Stimulated activated CD4-positive, alpha-beta T cell treated with anti-CD3 and anti-CD28 coated beads, Interleukin-4, amount 100 ng/mL, for 24 hours (primary cell): ENCODE measurements around the gene LCAT.

Experiments used
- DNase-seq: peaks from one replicate; pipeline ENCODE4 v3.0.0-alpha.2; 2020

LCAT gene

DNA sequence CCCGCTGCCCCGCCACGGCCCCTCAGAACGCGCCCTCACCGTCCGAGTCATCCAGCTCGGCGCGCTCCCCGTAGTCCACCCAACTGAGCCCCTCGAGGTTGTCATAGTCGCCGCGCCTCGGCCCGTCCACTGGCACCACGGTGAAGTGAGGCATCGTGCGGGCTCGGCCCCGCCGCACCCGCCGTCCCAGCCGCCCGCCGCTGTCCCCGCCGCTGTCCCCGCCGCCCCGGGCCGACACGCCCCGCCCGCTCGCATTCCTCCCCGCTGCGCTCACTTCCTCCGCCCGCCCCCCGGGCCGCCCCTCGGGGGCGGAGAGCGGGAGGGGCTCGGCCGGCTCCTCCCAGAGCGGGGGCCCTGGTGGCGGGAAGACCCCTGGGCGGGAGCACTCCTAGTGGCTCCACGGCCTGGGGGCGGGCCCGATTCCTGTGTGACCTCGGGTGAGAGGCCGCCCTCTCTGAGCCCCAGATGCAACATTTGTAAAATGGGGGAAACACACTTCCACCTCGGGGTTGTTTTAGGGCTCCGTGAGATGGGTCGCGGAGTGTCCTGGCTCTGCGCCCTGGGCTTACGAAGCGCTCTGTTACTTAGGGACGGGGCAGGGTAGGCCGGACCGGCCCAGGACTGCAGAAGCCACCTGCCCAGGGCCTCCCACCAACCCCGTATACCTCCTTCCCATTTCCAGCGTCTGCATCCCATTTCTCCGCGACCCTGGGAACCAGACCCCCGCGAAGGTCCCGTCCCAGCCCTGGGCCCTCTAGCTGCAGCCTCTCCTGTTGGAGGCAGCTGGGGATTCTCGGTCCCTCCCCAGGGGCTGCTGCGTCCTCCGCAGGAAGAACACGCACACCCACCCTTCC, 24.7 kb upstream of the LCAT start, which contains the start of gene SLC12A4:
SLC12A4 (minus strand) TSS at position 238 of the 854 bp plus-strand sequence; CDS start at position 154, 84 bp downstream.
- peak; percentile 86 for DNase-seq

- DNase-seq: peak; percentile 40
Observed at GRCh38 chr16:67967958-67968399, 24.1 kb upstream of the LCAT start.

DNA sequence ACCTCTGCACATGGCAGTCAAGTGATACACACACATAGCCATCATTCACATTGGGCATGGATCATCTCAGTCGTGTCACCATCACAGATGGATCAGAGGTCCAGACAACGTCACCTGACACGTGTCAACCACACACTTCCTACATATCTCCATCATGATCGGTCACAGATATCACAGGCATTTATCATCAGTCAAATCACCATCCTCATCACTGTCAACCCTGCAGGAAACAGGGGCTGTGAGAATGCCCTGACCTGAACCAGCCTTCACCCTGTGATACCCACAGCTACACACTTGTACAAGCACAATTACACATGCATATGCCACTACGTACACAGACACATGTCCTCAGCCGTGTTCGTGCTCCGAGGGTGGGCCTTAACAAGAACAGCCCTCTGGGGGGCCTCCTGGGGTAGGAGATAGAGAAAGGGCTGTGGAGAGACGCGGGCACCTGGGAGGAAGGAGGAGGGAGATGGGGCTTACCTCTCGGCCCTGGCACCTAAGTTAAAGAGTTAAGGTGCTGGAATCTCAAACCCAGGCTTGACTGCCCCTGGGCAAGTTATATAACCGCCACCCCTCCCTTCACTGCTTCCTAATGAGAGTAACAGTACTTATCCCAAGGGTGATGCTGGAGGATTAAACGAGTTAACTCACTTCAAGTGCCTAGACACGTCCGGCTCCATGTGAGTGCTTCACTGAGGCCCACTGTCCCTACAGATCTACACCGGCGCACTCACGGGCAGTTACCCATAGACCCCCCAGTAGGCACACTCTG, 23.4 kb upstream of the LCAT start:
- DNase-seq: peak; percentile 29

GRCh38 chr16:67966549-67967182, 22.7 kb upstream of the LCAT start:
- no peak for DNase-seq

DNA sequence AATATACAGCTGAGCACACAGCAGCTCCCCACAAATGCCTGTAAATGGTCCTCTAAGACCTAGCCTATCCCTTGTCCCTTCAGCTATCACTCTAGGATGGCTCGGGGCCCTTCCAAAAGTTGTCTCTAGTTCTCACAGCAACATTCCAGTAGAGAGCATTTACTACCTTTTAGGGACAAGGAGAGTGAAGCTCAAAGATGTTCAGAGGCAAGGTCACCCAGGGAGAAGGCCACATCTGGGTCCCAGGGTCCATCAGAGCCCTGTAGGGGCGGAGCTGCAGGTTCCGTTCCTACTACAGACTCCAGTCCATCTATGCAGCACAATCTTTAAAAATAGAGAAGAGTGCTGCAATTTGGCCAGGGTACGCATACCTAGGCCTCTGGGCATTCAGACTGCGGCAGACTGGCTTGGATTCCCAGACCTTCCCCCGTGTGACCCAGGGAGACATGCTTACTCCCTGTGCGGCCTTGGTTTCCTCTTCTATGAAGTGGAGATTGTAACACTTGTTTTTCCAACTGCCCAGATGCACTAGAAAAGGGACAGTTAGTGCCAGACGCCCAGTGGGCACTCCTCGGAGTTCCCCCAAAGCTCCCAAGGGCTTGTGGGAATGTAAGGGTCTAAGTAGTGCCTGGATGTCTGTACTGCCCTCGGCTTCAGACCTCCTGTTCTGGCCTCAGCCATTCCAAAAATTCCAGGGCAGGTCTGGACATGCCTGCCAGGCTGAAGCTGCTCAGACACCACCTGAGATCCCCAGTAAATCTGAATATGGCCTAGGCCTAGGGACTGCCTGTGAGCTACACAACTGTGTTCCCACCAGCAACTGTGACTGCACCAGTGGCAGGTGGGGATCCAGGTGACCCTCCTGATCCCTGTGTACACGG, 22.0 kb upstream of the LCAT start:
- no peak for DNase-seq

DNA sequence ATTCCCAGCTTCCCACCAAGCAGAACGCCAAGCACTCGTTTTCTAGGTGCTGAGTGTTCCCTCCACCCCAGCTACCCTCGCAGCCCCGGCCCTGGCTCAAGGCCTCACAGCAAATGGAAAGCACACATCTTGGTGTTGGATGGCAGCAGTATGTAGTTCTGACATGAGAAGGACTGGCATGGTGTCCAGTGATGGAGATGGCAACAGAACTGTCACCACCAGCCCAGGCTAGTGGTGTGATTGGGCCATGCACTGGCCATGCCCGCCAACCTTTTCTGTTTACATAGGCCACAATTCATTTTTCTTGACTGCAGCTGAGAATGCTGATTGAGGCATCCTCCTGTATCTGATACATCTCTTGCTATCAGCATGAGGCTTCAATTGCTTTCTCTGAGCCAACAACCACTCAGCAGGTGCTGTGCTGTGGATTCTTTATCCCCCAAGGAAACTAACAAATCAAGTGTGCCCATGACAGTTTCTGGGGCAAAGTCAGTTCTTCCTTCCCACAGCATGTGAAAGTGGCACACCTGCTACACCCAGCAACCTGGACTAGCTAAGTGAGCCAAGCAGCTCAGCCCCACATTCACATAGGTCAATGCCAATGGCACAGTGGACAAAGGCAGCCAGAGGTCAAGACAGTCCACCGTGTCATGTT, 20.7 kb upstream of the LCAT start:
- DNase-seq: no peak

DNA sequence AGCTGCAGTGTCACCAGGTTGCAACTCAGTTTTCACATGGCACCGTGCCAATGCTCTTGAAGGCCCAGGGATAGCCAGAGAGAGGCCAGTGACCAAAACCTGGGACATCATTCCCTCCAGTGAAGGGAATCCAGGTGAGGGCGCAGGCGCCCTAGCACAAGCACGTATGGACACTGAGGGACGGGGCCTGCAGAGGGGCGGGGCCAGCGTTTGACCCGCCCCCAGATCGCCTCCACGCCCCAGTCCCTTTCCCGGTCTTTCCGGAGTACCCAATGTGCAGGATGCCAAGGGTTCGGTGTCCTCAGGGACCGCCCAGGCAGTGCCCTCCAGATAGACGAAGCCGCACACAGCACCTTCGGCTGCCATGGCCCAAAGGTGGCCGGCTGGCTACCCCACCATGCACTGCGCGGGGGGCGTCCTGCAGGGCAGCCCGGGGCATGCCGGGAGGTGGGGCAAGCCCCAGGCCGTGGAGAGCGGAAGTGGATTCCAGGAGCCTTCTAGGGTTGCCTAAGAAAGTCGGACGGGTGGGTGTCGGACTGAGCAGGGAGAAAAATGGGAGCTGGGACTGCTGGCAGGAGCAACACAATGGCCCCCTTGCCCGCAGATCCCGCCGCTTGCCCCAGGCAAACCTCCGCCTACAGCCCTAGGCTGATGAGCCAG, 19.9 kb upstream of the LCAT start:
- no peak for DNase-seq

DNA sequence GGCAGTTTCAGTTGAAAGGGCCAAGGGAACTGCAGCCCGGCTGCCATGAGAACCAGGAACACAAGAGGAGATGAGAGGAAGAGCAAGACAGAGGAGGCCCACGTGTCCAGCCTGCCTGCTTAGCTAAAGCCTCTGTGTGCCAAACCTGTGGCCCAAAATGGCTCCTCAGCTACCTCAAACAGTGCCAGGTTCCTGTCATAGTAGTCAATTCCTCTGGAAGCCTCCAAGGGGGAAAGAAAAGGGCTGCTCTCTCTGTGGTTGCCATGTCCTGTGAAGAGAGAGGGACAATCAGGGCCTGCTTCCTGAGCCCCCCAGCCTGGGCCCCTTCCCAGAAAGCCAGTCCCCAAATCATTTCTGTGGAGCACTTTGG, 19.4 kb upstream of the LCAT start:
- no peak for DNase-seq

DNA sequence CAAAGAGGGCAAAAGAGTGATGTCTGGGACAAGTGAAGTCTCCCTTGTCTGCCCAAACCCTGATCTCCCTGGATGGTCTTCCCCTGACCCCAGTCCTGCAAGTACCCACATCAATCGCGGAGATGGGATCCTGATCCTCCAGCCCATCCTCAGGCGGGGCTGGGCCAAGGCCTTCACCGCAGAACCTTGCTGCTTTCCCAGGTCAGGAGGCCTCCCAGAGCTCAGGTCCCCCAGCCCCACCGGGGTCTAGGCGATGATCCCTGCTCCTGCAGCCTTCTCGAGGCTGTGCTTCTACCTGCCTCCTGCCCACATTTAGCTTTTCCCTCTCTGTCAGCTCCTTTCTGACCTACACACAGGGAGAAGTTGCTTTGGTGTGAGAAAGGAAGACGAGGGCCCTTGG, 18.2 kb upstream of the LCAT start:
- DNase-seq: no peak

DNA sequence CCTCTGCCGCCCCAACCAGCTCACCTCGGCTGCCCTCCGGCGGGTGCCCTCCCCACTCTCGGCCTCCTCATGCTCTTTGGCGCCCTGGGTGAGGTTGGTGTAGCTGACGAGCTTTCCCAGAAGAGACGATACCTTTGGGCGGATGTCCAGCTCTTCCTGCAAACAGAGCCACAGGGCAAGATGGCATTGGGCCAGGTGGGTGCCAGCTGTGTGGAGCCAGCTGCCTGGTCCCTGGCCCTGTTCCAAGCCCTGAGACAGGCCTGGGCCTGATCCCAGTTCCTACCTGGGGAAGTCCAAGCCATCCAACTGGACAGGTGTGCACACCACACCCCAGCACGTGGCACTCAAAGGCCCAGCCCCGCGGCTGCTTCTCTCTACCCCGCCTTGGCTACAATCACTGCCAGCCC, 17.6 kb upstream of the LCAT start:
- DNase-seq: no peak

DNA sequence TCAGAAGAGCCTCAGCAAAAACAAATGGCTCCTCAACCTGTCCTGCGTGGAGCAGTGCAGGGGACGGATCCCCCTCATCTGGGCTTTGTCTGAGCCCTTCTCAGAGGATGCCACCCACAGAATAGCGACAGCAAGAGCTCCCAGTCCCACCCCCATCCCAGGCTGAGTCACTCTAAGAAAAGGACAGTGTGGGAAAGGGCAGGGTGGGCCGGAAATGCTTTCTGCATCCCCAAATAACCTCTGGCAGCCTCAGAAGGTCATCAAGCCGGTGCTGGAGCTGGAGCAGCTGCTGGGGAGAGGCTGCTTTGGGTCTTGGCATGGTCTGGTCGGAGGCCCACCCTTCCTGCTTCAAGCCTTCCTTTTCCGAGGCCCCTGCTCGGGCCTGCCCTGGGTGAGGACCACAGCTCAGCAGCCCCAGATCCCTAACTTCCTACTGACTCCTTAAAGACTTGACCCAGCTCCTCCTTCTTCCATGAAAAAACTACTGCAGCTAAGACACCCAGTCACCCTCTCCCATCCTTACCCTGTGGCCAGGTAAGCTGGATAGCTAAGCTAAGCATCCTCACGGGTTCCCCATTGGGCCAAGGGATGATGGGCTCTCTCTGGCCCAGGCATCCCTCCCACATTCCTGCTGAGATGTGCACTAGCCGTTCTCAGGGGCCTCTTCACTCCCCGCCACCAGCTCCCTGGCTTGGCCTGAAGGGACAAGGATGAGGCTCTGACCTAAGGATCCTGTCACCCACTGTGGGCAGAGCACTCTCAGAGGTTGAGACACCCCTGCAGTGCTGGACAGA, 15.8 kb upstream of the LCAT start:
- no peak for DNase-seq

- DNase-seq: no peak
Observed at GRCh38 chr16:67957622-67958021, 13.7 kb upstream of the LCAT start.

DNA sequence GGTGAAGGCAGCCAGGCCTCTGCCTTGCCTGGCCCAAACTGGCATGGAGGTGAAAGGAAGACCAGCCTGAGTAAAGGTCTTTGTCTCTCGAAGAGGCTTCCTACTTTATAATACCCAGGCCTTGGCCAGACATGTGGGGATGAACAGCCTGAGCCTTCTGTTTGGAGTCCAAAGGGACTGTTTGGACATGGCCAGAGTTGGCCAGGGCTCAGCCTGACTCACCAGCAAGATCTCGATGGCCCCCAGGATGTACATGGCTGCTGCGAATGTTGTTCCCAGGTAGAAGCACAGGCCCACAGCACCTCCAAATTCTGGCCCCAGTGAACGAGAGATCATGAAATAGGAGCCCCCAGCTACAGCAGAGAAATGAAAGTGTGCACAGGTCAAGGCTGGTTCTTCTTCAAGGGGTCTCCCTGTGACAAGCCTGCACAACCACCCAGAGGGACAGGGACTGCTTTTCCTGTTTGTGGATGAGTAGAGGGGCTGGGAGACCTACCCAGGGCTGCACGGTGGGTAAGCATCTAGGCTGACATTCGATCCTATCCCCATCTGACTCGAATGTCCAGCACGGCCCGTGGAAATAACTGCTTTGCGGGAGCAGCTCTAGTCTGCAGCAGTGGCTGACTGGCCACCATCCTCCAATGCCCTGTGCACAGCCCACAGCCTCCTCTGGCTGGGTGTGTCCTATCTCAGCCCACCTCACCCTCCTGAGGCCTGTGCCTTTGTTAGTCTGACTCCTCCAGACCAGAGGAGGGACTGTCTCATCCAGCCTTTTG, 10.7 kb upstream of the LCAT start:
- no peak for DNase-seq

DNA sequence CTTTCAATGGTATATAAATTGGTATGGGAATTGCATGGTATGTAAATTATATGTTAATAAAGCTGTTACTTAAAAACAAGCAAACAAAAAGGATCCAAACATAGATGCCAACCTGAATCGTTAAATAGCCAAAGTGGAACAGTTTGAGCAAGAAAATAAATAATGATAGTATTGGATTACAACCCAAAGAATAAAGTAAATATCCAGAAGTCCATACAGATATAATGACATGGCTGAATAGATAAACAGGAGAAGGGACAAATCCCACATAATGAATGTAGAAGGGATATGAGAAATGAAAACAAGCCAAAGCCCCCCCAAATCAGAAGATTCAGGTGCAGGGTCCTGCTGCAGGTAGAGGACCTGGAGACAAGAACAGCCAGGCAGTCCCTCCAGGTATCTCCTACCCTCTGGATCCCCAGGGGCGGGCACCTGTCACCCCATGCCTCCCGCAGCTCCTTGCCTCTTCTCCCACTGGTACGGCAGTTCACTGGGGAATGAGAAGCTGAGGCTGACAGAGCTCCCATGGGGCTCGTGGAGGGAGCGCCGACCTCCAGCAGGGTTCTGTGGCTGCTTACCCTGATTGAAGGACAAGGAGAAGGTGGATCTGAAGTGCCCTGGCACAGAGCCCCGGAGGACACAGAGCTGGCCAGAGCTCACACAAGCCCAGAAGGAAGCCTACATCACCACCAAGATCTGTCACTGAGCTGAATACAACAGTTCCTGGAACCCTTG, 9.9 kb upstream of the LCAT start:
- no peak for DNase-seq

- DNase-seq: no peak
Observed at GRCh38 chr16:67951485-67951884, 7.6 kb upstream of the LCAT start.

GRCh38 chr16:67950335-67950843, 6.5 kb upstream of the LCAT start:
- no peak for DNase-seq

GRCh38 chr16:67949645-67950044, 5.7 kb upstream of the LCAT start:
- DNase-seq: no peak

DNA sequence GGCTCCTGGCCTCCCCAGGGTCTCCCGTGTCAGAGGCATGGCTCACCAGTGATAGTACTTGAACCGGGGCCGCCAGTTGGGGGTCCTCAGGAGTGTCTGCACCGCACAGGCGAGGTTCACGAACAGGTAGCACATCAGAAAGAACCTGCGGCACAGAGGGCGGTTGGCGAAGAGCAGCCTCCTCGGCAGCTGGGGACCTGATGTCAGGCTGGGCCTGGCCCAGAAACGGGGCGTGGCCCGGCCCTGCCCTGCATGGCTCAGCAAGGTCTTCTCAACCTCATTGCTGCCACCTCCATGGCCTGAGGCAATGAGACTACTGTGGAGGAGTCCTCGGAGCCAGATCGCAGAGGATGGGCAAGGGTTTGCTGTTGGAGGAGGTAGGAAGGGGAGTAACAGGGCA, 4.1 kb upstream of the LCAT start:
- no peak for DNase-seq
